Gastroesophageal sphincter (tissue), 3 donors: ENCODE results near the gene MED16.

ENCODE experiments used
- CTCF ChIP-seq, 4 experiments: fragments of 200-600 bp in 2 of 4; fragments of 450-650 bp in 2 of 4; sonication (generic) in 1 of 4; IDR thresholded peaks; one replicate each; pipeline ENCODE4 v1.5.1; 2017 to 2019; ENCODE audit warnings: antibody characterized with exemption in 4 of 4, mild to moderate bottlenecking in 2 of 4, moderate library complexity in 2 of 4
- POLR2A ChIP-seq, 2 donors: fragments of 450-650 bp; IDR thresholded peaks; one replicate each; pipeline ENCODE4 v1.6.1; 2017; ENCODE audit warnings: antibody characterized with exemption in 2 of 2, mild to moderate bottlenecking in 2 of 2, moderate library complexity in 1 of 2

DNA sequence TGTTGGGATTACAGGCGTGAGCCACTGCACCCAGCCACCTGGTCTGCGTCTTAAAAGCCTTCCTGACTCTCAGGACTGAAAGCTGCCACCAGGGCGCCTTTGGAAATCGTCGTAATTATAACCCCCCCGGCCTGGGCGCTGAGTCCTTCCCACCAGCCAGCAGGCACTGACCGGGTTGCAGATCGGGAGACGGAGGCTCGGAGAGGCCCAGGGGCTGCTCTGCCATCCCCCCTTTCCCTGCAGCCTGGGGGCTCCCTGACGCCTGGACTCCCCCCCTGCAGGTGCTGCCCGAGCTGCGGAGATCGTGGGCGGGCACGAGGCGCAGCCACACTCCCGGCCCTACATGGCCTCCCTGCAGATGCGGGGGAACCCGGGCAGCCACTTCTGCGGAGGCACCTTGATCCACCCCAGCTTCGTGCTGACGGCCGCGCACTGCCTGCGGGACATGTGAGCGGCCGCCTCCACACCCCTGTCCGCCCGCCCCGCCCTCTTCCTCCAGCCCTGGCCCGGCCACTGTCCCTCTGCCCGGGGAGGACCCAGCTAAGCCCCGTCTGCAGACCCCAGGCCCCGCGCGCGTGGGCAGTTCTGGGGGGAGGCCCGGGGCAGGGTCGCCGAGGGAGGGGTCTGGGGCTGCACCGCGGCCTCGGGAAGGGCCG is 49.7 kb downstream of the MED16 start:
- TF ChIP-seq CTCF (IDR thresholded peaks at IDR 0.05), result no peak
- TF ChIP-seq POLR2A (IDR thresholded peaks at IDR 0.05), result no peak
